OCI-LY1 (cell line): ENCODE results near the gene SCN10A.

ENCODE experiments used
- CTCF ChIP-seq: fragments of 200-600 bp; sonication (generic), shearing (Covaris generic); IDR thresholded peaks from 2 replicates; pipeline ENCODE4 v1.5.1; 2017; ENCODE audit warnings: mild to moderate bottlenecking, antibody characterized with exemption, low read length, moderate library complexity, mixed read lengths
- EZH2 ChIP-seq: fragments of 200-600 bp; sonication (generic), shearing (Covaris generic); IDR thresholded peaks from 2 replicates; pipeline ENCODE4 v1.8.0; 2017; ENCODE audit warnings: borderline replicate concordance, mixed run types, mild to moderate bottlenecking, antibody characterized with exemption, low read length, moderate library complexity, mixed read lengths

DNA sequence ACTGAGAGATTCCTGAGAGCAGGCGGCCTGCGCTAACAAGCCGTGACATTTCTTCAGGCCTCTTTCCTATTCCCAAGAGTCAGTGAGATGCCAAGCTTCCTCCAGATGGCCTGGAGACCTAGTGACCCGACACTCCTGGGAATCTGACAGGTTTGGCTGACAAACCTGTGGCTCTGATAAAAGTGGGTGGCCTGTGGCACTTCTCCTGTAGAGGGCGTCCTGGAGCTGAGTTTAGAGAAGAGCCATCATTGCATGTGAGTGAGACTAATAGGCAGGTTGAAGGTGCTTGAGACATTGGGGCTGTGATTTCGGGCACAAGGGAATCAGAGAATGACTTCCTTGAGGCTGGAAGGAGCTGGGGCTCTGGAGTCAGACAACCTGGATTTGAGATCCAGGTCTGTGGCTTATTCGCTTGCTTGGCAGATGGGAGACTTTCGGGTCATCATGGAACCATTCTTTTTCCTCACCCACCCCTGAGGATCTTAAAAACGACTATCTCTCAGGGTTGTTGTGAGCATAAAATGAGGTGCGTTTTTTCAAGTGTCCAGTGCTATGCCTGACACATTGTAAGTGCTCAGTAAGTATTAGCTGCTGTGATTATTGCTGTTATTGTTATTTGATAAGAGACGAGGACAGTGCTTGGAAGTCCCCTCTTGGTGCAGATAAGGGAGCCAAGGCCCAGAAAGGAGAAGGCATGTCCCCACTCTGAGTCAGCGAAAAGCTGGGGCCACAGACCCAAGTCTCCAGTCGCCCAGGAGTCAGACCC lies 77.2 kb downstream of the SCN10A start:
- TF ChIP-seq CTCF (peak; percentile 87), EZH2 (no peak)
